ENCODE data around the gene RAPGEF4.
A peak's percentile ranks its signal among the peaks of the same experiment; 100 is the strongest.

Gene RAPGEF4

DNA sequence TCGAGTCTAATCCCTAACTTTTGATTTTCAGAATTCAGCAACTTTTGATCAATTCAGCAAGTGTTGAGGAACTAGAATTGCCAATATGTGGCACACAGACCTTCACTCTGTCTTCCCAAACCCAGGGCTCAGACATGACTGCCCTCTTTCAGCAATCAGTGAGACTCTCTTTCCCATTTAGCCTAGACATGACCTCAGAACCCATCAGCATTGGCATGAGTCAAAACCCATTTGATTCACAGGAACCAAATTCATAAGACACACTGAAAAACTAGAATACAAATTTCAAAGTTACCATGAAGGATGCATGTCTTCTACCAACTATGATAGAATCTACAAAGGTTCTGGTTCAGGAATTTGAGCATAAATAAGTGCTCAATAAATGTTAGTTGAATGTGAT is 226.4 kb downstream of the RAPGEF4 start:
- DNase-seq (ENCODE audit: extremely low read depth in 1 of 2, low read depth in 1 of 2): no peak

- peak in 1 of 2 donors; percentile 6 for DNase-seq (ENCODE audit: extremely low read depth in 1 of 2, low read depth in 1 of 2)
Measured at GRCh38 chr2:172962824-172963223, 227.2 kb downstream of the RAPGEF4 start.

GRCh38 chr2:172964511-172965139 is 229.0 kb downstream of the RAPGEF4 start:
- DNase-seq (ENCODE audit: extremely low read depth in 1 of 2, low read depth in 1 of 2): no peak

- DNase-seq (ENCODE audit: extremely low read depth in 1 of 2, low read depth in 1 of 2): no peak
Measured at GRCh38 chr2:172965433-172966212, 230.0 kb downstream of the RAPGEF4 start.

DNA sequence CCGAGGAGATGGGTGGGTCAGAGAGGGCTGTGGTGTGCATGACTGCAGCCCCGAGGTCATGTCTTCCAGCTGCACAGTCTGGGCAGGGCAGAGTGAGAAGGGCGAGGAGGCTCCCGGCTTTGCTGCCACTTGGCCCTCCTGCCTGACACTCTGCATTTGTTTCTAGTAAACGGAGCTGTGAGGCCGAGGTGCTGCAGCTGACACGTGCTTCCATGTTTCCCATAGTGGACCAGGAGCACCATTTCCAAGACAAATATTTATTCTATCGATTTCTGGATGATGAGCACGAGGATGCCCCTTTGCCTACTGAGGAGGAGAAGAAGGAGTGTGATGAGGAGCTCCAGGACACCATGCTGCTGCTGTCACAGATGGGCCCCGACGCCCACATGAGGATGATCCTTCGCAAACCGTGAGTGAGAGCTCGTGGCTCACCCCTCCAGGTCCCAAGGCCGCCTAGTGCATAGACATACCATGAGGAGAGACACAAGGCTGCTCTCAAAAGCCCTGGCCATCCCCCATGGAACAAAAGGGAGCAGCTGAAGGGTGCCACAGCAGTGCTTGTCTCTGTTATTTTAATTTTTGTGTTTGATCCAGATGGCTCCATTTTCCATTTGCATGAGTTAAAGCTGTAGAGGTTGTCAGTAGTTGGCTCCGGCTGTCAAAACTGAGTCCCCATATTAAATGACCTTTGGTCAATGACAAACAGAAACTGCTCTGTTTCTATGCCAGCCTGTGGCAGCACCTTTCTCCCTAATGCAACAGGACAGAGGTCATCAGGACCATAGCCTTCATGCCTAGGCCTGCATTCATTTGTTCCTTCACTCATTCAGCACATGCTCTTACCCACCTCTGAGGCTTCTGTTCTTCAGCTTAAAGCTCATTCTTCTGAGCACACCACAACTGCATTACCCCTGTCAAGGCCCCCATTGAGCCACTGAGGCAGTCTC is 231.7 kb downstream of the RAPGEF4 start:
- DNase-seq (ENCODE audit: extremely low read depth in 1 of 2, low read depth in 1 of 2): no peak

GRCh38 chr2:172968061-172968469 is 232.4 kb downstream of the RAPGEF4 start:
- DNase-seq (ENCODE audit: extremely low read depth in 1 of 2, low read depth in 1 of 2): no peak

DNA sequence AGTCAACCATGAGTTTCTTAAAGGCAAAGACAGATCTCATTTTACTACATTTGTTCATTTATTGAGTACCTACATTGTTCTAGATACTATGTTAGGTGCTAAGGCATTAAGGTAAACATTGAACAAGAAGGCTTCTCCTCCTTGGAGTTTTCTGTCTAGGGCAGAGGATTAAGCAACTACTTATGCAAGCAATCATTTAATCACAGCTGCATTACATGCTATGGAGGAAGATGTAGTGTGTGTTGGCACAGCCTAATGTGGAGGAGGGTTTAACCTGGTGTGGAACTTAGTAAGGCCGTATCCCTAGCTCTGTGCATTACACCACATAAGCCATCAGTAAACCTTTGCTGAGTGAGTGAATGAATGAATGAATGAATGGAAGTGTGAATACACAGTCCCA is 233.5 kb downstream of the RAPGEF4 start:
- no peak for DNase-seq (ENCODE audit: extremely low read depth in 1 of 2, low read depth in 1 of 2)

- DNase-seq (ENCODE audit: extremely low read depth in 1 of 2, low read depth in 1 of 2): no peak
Measured at GRCh38 chr2:172969609-172970008, 234.0 kb downstream of the RAPGEF4 start.

GRCh38 chr2:172970660-172971059 is 235.0 kb downstream of the RAPGEF4 start:
- peak in 1 of 2 donors; percentile 34 for DNase-seq (ENCODE audit: extremely low read depth in 1 of 2, low read depth in 1 of 2)

DNA sequence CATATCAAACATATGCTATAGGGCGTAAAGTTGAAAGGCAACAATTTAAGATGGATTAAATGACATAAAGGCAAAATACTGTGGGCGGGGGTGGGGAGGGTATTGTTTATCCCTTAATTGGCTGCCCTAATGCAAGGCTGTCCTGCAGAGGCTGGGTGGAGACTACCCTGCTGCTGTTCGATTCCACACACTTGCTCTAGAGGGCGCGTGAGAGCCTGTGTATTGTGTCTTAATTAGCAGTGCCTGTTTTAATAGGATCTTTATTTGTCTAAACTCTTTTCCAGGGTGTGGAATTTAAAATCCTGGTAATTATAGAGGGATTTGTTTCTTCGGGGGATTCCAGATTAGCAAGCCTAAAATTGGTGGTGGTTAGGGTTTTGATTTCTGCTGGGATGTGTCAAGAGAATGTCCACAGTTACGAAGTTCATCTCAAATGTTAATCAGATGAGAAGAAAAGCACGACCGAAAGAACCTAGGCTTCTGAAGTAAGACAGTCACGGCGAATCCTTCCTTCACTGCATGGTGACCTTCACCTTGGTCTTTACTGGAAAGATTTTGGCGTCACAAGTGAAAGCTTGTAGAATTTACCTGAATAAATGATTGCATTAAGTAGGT is 236.5 kb downstream of the RAPGEF4 start:
- DNase-seq (ENCODE audit: extremely low read depth in 1 of 2, low read depth in 1 of 2): peak in 1 of 2 donors; percentile 20

GRCh38 chr2:172974762-172975161 is 239.1 kb downstream of the RAPGEF4 start:
- DNase-seq (ENCODE audit: extremely low read depth in 1 of 2, low read depth in 1 of 2): no peak

GRCh38 chr2:172976116-172976515 is 240.5 kb downstream of the RAPGEF4 start:
- no peak for DNase-seq (ENCODE audit: extremely low read depth in 1 of 2, low read depth in 1 of 2)

- DNase-seq (ENCODE audit: extremely low read depth in 1 of 2, low read depth in 1 of 2): no peak
Measured at GRCh38 chr2:172976816-172977215, 241.2 kb downstream of the RAPGEF4 start.

- DNase-seq (ENCODE audit: extremely low read depth in 1 of 2, low read depth in 1 of 2): no peak
Measured at GRCh38 chr2:172977270-172978062, 241.8 kb downstream of the RAPGEF4 start.

GRCh38 chr2:172978063-172978383 is 242.4 kb downstream of the RAPGEF4 start:
- no peak for DNase-seq (ENCODE audit: extremely low read depth in 1 of 2, low read depth in 1 of 2)

DNA sequence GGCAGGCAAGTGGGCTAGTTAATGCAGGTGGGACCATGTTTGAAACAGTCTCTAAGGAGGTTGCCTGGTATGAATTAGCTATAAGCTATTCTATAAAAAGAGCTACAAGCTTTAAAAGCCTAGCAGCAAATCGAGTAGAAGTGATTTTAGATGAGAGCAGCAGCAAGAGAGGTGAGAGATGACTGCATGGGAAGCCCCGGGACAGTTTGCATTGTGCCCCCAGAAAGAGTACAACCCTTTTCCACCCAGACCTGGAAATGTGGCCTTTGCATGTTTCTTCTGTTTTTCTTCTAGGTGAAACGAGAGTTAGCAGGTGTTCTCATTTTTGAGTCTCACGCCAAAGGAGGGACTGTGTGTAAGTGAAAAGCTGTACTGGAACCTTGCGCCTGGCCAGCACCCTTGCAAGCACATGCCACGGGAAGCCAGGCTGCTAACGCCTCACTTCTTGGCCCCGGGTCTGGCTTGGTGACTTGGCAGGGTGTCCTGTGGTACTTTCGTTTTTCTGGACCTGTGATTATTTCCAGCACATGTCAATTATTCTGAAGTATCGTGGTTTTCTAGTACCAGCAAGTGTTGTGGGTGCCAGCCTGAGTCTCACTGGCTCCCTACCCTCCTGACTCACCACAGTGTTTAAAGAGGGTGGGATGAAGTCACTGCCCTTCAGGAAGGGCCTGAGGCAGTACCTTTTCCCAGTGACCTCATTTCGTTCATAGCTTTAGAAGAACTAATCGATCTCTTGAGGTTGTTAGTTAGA is 249.7 kb downstream of the RAPGEF4 start:
- no peak for DNase-seq (ENCODE audit: extremely low read depth in 1 of 2, low read depth in 1 of 2)

DNA sequence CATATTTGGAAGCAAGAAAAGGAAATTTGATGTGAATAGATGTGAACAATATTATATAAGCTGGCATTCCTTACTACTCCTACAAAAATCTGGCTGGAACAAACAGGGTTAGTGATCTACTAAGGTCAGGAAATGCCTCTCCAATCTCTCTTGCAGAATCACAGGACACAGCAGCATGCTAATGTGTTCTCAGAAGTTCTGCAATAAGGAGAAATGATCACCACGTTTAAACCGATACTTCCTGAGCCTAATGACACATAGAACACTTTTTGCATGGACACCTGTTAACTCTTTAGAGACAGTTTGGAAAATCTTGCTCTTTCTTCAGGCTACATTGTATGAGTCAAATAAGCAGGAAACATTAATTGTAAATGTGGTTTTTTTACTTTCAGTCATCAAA is 250.4 kb downstream of the RAPGEF4 start:
- no peak for DNase-seq (ENCODE audit: extremely low read depth in 1 of 2, low read depth in 1 of 2)

- DNase-seq (ENCODE audit: extremely low read depth in 1 of 2, low read depth in 1 of 2): no peak
Measured at GRCh38 chr2:172988728-172989127, 253.1 kb downstream of the RAPGEF4 start.

GRCh38 chr2:172991031-172991430 is 255.4 kb downstream of the RAPGEF4 start:
- DNase-seq (ENCODE audit: extremely low read depth in 1 of 2, low read depth in 1 of 2): no peak

- no peak for DNase-seq (ENCODE audit: extremely low read depth in 1 of 2, low read depth in 1 of 2)
Measured at GRCh38 chr2:172993139-172993538, 257.5 kb downstream of the RAPGEF4 start.
